Activated effector memory CD4-positive, alpha-beta T cell treated with anti-CD3 and anti-CD28 coated beads, Interleukin-2, amount 50 U/mL, for 16 hours (primary cell): ENCODE data around the gene SLC44A3.
A peak's percentile ranks its signal among the peaks of the same experiment; 100 is the strongest.

Source experiments
- DNase-seq: peaks from one replicate; pipeline ENCODE4 v3.0.0-alpha.2; 2020

SLC44A3 gene

DNA sequence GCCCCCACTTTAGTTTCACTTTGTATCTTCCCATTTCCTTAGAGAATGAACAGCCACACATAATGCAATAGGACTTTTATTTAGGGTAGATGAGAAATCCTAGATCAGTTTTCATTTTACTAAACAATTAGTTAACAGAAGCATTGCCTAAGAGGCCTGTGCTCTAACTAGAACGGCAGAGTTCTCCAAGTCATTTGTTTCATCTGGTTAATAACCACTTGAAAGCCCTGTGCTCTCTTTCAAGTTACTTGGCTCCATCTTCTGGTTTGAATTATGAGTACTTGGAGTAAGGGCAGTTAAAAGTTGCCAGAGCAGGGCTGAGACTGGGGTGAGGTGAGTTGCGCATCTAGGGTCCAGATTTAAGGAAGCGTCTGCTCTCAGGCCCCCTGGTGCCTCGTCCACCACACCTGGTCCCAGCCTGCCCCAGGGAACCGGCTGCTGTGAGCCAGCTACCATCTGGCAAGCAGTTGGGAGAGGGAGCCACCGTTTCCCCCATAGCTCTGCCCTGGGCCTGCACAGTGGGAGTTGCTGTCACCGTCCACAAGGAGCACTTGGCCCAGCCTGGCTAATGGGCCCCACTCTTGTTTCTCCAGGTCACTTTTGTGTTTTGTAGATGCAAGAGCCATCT is 18.1 kb upstream of the SLC44A3 start:
- no peak for DNase-seq

GRCh38 chr1:94803106-94803505 is 17.1 kb upstream of the SLC44A3 start:
- DNase-seq = no peak

GRCh38 chr1:94803517-94804441 is 16.4 kb upstream of the SLC44A3 start:
- no peak for DNase-seq

DNA sequence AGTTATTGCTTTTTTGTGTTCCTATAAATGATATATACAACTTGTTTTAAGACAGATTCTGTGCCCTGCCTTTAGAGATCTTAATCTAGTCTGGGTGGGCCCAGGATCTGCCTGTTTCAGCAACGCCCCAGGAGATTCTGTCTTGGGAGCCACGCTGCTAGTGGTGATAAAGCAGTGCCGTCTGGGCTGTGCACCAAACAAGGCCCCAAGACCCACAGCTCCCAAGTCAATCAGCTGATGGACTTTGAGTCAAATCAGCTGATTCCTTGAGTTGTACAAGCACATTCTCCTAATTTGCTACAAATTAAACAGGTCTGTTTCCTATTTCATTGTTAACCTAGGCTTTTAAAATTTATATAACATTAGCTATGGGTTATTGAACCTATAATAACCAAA is 15.7 kb upstream of the SLC44A3 start:
- DNase-seq = no peak

GRCh38 chr1:94805912-94806311 is 14.2 kb upstream of the SLC44A3 start:
- peak; percentile 74 for DNase-seq

GRCh38 chr1:94806441-94806871 is 13.7 kb upstream of the SLC44A3 start:
- DNase-seq = no peak

DNA sequence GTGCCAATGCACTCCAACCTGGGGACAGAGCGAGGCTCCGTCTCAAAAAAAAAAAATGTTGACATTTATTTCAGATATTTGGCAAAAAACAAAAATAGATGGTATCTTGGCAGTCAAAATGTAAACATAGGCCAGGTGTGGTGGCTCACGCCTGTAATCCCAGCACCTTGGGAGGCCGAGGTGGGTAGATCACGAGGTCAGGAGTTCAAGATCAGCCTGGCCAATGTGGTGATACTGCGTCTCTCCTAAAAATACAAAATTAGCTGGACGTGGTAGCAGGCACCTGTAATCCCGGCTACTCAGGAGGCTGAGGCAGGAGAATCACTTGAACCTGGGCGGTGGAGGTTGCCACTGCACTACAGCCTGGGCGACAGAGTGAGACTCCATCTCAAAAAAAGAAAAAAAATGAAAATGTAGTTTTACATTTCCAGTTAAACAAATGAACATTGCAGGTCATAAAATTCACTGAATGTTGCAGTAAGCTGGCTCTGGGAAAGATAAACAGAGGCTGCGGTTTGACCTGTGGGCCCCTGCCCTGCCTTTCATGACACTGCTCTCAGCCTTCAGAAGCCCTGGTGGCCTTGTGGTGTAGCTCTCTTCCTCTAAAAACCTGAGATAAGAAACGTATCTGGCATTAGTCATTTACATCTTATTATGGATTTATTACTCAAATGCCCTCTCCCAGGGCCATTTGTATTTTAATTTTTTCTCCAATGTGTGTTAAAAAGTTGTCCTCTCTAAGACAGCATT is 12.2 kb upstream of the SLC44A3 start:
- no peak for DNase-seq

DNA sequence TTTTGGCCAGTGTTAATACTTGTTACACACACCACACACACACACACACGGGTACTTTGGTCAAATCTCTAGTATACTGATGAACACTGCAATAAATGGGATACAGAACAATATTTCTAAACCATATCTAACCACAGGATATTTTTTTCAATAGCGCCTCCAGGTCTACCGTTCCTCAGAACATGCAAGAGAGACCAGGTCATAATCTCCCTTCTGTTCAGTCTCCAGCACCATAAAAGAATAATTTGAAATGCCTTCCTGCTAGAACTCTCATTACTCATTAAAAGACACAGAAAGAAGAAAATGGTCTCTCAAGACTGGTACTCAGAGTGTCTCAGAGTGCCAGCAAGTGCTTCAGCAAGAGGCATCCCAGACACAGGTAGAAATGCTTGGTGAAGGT is 11.5 kb upstream of the SLC44A3 start:
- no peak for DNase-seq

DNA sequence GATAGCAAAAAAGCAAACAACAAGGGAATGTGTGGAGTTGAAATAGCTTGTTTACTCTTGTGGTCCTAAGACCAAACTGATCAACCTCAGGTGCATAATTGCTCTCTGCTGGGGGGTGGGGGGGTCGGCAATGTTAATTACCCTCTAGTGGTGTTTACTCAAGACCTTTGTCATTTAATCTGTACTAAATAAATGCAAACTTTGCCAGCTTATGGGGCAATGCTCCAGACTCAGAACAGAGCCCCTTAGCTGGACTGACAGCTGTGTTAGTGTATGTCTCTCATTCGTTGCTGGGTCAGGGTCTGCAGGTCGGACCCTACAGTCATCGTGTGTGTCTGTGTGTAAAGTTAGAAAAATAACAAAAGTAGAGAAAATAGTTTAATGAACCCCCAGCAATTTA is 7.2 kb upstream of the SLC44A3 start:
- DNase-seq = no peak

DNA sequence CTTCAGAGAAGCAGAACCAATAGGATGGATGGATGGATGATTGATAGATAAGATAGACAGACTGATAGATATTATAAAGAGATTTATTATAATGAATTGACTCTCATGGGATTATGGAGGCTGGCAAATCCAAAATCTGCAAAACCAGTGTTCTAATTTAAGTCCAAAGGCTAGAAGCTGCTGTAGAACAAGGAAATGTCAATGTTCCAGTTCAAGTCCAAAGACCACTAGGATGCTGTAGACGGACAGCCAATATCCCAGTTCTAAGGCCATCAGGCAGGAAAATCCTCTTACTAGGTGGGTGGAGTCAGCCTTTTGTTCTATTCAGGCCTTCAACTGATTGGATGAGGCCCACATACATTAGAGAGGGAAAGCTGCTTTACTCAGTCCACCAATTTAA is 4.1 kb upstream of the SLC44A3 start:
- no peak for DNase-seq

- no peak for DNase-seq
These were observed 2.4 kb upstream of the SLC44A3 start for GRCh38 chr1:94817712-94818111.

DNA sequence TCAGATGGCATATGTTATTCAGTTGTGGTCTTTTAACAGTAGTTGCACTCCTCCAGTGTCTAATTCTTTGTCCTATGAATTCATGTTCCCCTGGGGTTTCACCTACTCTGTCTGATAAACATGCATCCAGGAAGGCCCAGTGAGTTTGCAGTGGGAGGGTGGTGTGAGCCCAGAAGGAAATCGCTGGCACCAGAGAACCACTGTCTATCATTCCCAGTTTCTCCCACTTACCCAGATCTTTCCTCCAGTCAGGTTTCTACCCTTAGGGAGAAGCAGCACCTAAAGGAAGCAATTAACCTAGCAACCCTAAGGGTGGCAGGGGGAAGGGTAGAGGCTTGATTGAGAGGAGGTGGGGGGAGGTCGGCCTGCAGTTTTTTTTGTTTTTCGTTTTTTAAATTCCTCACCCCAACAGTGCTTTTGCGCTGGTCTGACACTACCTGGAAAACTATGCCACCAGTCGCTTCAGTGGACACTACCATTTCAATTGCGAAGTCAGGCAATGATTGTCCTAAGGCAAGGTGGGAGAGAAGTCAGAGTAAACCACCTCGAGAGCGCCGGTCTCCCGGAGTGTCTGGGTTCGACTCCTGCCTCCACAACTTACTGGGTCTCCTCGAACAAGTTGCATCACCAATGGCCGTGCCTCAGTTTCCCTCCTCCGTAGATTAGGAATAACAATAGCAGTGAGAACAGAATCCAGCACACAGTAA is 766 bp upstream of the SLC44A3 start:
- no peak for DNase-seq

- no peak for DNase-seq
These were observed 779 bp downstream of the SLC44A3 start for GRCh38 chr1:94820936-94821335.

GRCh38 chr1:94821636-94822305 is 1.6 kb downstream of the SLC44A3 start:
- DNase-seq = no peak

DNA sequence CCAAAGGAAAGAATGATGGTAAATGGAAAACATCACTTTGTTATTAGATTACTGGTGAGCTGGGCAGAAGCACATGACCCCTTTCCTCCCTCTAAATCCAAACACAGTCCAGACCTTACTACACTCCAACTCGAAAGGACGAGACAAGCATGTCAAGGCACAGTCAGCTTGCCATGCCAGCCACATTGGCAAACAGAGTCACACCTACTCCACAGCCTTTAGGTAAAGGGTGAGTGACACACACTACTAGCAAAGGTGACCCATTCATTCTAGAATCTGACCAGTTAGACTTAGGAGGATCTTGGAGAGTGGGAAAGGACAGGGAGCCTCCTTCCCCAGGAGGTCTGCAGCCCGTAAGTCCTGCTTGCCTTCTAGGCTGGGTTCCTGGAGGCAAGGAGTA is 3.0 kb downstream of the SLC44A3 start:
- no peak for DNase-seq

DNA sequence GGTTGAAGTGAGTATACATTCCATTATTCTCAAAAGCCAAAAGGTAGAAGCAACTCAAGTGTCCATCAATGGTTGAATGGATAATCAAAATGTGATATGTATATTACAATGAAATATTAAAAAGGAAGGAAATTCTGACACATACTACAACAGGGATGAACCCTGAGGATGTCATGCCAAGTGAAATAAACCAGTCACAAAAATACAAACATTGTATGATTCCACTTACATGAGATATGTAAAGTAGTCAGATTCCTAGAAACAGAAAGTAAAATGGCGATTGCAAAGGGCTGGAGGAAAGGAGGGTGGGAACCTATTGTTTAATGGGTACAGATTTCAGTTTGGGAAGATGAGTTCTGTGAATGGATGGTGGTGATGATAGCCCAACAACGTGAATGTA is 5.8 kb downstream of the SLC44A3 start:
- DNase-seq = no peak

- no peak for DNase-seq
These were observed 7.3 kb downstream of the SLC44A3 start for GRCh38 chr1:94827434-94827833.

- DNase-seq = no peak
These were observed 8.1 kb downstream of the SLC44A3 start for GRCh38 chr1:94828251-94828650.

GRCh38 chr1:94831641-94832040 is 11.5 kb downstream of the SLC44A3 start:
- no peak for DNase-seq

DNA sequence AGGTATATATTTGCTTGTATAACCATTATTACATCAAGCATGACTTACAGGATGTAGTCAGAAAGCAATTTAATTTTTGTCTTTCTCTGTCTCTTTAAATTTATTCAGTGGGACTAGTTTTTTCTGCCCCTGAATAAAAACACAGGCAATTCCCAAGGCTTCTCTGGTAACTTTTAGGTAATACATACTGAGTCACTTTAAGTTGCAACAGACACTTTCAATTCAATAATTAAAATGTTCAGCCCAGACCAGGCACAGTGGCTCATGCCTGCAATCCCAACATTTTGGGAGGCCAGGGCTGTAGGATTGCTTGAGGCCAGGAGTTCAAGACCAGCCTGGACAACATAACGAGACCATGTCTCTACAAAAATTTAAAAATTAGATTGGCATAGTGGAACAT is 12.3 kb downstream of the SLC44A3 start:
- DNase-seq = no peak

- DNase-seq = no peak
These were observed 12.9 kb downstream of the SLC44A3 start for GRCh38 chr1:94832931-94833585.

DNA sequence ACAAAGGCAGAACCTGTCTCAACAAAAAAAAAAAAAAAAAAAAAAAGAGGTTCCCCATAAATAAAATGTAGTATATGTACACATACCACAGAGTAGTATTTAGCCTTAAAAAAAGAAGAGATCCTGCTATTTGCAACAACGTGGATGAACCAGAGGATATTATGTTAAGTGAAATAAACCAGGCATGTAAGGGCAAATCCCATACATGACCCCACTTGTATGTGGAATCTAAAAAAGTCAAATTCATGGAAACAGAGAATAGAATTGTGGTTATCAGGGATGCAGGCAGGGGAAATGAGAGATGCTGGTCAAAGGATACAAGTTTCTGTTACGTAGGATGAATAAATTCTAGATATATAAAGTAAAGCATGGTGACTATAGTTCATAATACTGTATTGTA is 16.7 kb downstream of the SLC44A3 start:
- DNase-seq = no peak
